ENCODE data around the gene PFKFB4. TPM values are rescaled to one million over a fixed set of nuclear protein-coding genes. Genes with fewer than 3 reads are reported as not detected.

PFKFB4 gene
- total and polyA plus RNA-seq, 2 donors (not counting 1 experiment from before 2014, with no cell fraction given): 1.3 to 3.3 TPM

DNA sequence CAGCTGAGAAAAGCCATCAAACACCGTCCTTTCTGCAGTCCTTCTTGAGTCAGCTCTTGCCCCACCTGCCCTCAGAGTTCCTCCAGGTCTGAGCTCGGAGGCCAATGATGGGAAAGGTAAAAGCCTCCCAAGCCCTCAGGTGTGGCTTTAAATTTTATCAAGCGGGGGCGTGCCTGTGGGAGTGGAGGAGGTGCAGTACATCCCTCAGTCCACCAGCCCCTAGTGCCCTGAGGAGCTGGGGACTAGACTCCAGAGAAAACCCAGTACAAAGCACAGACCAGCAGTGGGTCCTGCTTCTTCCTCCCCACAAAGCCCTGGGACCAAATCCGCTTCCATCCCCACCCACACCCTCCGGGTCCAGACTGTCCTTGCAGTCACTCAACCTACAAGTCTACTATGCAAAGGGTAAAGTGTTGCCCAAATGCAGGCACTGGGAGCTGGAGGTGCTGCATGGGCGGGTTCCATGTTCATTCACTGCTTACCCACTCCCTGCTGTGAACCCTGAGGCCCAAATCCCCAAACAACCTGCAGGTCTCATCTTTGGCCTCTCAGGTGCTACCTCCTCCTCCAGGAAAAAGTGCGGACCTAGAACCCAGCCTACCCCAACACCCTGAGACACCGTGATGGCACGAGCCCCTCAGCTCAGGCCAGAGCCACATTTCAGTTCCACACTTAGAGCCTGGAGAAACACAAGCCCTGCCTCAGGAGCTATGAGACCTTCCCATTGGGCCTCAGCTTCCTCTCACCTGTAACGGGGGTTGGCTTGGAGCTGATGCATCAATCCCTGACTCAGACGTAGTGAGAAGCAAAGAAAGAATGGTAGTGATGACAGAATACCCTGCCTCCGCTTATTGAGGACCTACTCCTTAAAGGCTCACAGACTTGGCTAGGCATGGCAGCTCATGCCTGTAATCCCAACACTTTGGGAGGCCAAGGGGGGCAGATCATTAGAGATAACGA, 2.4 kb downstream of the PFKFB4 start:
- no peaks in the 10 kb centered on the region for H4K20me1 ChIP-seq (ENCODE audit: control insufficient read depth, insufficient read depth, low read length, poor library complexity, severe bottlenecking)
- no peaks in the 10 kb centered on the region for H3K79me2 ChIP-seq (ENCODE audit: control insufficient read depth, insufficient read depth, low read length)
- peaks cover 6 to 28% of the 10 kb centered on the region in 2 donors for H3K4me1 ChIP-seq (ENCODE audit: control insufficient read depth in 2 of 2, insufficient read depth in 2 of 2, low read length in 2 of 2)
- DNase-seq: peak; percentile 12
- H3K4me2 ChIP-seq (replicated peaks; ENCODE audit: low read depth, low read length, poor library complexity, severe bottlenecking): no peak overlapping the region
- CTCF ChIA-PET: interaction anchor here (1.0 to 12.9 kb wide), 4 partner anchors 43 to 152 kb away, joined by 3 to 190 read pairs (median 18); no protein-coding TSS in a partner anchor
- H3K27ac ChIP-seq (ENCODE audit: low read length in 2 of 2): no peak overlapping the region
- Mint-ChIP-seq H3K4me1 (peaks cover 19% of the 10 kb centered on the region), H3K9me3 (ENCODE audit: insufficient read depth) (no peaks in the 10 kb centered on the region), H3K27ac (no peak overlapping the region), H3K27me3 (no peaks in the 10 kb centered on the region), H3K4me3 (no peak overlapping the region)
- no peak overlapping the region for H3K9ac ChIP-seq (ENCODE audit: low read length)
- 91% methylated on average over 8 of the region's 14 CpGs for WGBS (ENCODE audit: insufficient coverage)
- no peak overlapping the region for H2AFZ ChIP-seq (ENCODE audit: insufficient read depth, low read depth, low read length, poor library complexity, severe bottlenecking)
- no peaks in the 10 kb centered on the region for H3K36me3 ChIP-seq (replicated peaks in 1 of 2; ENCODE audit: control extremely low read depth in 1 of 2, control insufficient read depth in 1 of 2, extremely low read depth in 1 of 2, insufficient read depth in 2 of 2, low read length in 1 of 2)
- ATAC-seq (ENCODE audit: low read depth): no peak
- H3K9me3 ChIP-seq (ENCODE audit: control extremely low read depth in 1 of 3, control insufficient read depth in 2 of 3, insufficient read depth in 1 of 3, low read length in 2 of 3): peaks cover 0 to 3% (median 0%) of the 10 kb centered on the region in 3 donors
- no peaks in the 10 kb centered on the region for H3K27me3 ChIP-seq (replicated peaks in 1 of 4; ENCODE audit: control extremely low read depth in 1 of 4, control insufficient read depth in 3 of 4, insufficient read depth in 4 of 4, low read length in 3 of 4)
- no peak overlapping the region for H3K4me3 ChIP-seq (ENCODE audit: control extremely low read depth in 1 of 5, extremely low read depth in 1 of 5, insufficient read depth in 1 of 5, low read depth in 2 of 5, low read length in 4 of 5)
- intact Hi-C loops (cut with micrococcal nuclease): no loop called here
- TF ChIP-seq, protein P1, sequence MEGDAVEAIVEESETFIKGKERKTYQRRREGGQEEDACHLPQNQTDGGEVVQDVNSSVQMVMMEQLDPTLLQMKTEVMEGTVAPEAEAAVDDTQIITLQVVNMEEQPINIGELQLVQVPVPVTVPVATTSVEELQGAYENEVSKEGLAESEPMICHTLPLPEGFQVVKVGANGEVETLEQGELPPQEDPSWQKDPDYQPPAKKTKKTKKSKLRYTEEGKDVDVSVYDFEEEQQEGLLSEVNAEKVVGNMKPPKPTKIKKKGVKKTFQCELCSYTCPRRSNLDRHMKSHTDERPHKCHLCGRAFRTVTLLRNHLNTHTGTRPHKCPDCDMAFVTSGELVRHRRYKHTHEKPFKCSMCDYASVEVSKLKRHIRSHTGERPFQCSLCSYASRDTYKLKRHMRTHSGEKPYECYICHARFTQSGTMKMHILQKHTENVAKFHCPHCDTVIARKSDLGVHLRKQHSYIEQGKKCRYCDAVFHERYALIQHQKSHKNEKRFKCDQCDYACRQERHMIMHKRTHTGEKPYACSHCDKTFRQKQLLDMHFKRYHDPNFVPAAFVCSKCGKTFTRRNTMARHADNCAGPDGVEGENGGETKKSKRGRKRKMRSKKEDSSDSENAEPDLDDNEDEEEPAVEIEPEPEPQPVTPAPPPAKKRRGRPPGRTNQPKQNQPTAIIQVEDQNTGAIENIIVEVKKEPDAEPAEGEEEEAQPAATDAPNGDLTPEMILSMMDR (IDR thresholded peaks at IDR 0.05): no peak
- TF ChIP-seq EZH2 (IDR thresholded peaks at IDR 0.05; ENCODE audit: borderline replicate concordance, insufficient read depth, low read depth, low read length, poor library complexity, severe bottlenecking): no peak
- POLR2A ChIA-PET: no interaction called here

DNA sequence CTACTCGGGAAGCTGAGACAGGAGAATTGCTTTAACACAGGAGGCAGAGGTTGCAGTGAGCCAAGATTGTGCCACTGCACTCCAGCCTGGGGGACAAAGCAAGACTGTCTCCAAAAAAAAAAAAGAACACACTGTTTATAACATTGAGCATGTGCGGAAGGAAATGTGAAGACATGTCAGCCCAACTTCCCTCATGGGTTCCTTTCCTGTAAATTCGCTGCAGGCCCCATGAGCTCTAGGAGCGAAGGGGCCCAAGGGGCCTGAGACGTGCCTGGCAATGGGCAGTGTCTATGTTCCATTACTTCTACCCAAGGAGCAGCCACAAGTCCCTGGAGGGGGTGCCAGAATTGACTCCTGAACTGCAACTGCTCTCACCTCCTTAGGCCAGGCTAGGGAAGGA, 3.2 kb downstream of the PFKFB4 start:
- Mint-ChIP-seq H3K9me3 (ENCODE audit: insufficient read depth) (no peaks in the 10 kb centered on the region), H3K27me3 (no peaks in the 10 kb centered on the region), H3K27ac (no peak overlapping the region), H3K4me3 (no peak overlapping the region), H3K4me1 (peaks cover 14% of the 10 kb centered on the region)
- intact Hi-C loops (cut with micrococcal nuclease): no loop called here
- Histone ChIP-seq H3K9ac (ENCODE audit: low read length) (no peak overlapping the region), H3K36me3 (replicated peaks in 1 of 2; ENCODE audit: control extremely low read depth in 1 of 2, control insufficient read depth in 1 of 2, extremely low read depth in 1 of 2, insufficient read depth in 2 of 2, low read length in 1 of 2) (no peaks in the 10 kb centered on the region), H3K27ac (ENCODE audit: low read length in 2 of 2) (no peak overlapping the region), H3K4me2 (replicated peaks; ENCODE audit: low read depth, low read length, poor library complexity, severe bottlenecking) (no peak overlapping the region), H3K27me3 (replicated peaks in 1 of 4; ENCODE audit: control extremely low read depth in 1 of 4, control insufficient read depth in 3 of 4, insufficient read depth in 4 of 4, low read length in 3 of 4) (no peaks in the 10 kb centered on the region), H3K4me1 (ENCODE audit: control insufficient read depth in 2 of 2, insufficient read depth in 2 of 2, low read length in 2 of 2) (peaks cover 6 to 24% of the 10 kb centered on the region in 2 donors), H3K9me3 (ENCODE audit: control extremely low read depth in 1 of 3, control insufficient read depth in 2 of 3, insufficient read depth in 1 of 3, low read length in 2 of 3) (peaks cover 0 to 3% (median 0%) of the 10 kb centered on the region in 3 donors), H3K79me2 (ENCODE audit: control insufficient read depth, insufficient read depth, low read length) (no peaks in the 10 kb centered on the region), H4K20me1 (ENCODE audit: control insufficient read depth, insufficient read depth, low read length, poor library complexity, severe bottlenecking) (no peaks in the 10 kb centered on the region), H3K4me3 (ENCODE audit: control extremely low read depth in 1 of 5, extremely low read depth in 1 of 5, insufficient read depth in 1 of 5, low read depth in 2 of 5, low read length in 4 of 5) (no peak overlapping the region), H2AFZ (ENCODE audit: insufficient read depth, low read depth, low read length, poor library complexity, severe bottlenecking) (no peak overlapping the region)
- ChIA-PET CTCF (interaction anchor here (0.6 to 12.9 kb wide), 6 partner anchors 42 to 784 kb away, joined by 3 to 190 read pairs (median 4); no protein-coding TSS in a partner anchor), POLR2A (no interaction called here)
- WGBS (ENCODE audit: insufficient coverage): 72% methylated on average over 3 of the region's 5 CpGs
- TF ChIP-seq, protein P1 (IDR thresholded peaks at IDR 0.05): no peak
- TF ChIP-seq EZH2 (IDR thresholded peaks at IDR 0.05; ENCODE audit: borderline replicate concordance, insufficient read depth, low read depth, low read length, poor library complexity, severe bottlenecking): no peak
- ATAC-seq (ENCODE audit: low read depth) (no peak), DNase-seq (no peak)

Data from B cell (primary cell).